BLaER1 treated with 17β-estradiol and CSF1 and Interleukin-3, amounts not matched to agents 10 nM and 100 nM (cell line): ENCODE results near the gene KIAA0586.

Source experiments
- H3K27ac ChIP-seq, 11 experiments: shearing (Covaris generic); formaldehyde crosslinking; 2 replicates each; pipeline ENCODE4 v1.8.1; 2022
- H3K27me3 ChIP-seq, 11 experiments: shearing (Covaris generic); formaldehyde crosslinking; 2 replicates each; pipeline ENCODE4 v1.8.1; 2022
- H3K36me3 ChIP-seq, 11 experiments: shearing (Covaris generic); formaldehyde crosslinking; 2 replicates each; pipeline ENCODE4 v1.8.1; 2022
- H3K4me1 ChIP-seq, 10 experiments: shearing (Covaris generic); formaldehyde crosslinking; 2 replicates each; pipeline ENCODE4 v1.8.1; 2022
- H3K4me2 ChIP-seq, 11 experiments: shearing (Covaris generic); formaldehyde crosslinking; 2 replicates each; pipeline ENCODE4 v1.8.1; 2022
- H3K4me3 ChIP-seq, 10 experiments: shearing (Covaris generic); formaldehyde crosslinking; 2 replicates each; pipeline ENCODE4 v1.8.1; 2022
- H3K9ac ChIP-seq, 11 experiments: shearing (Covaris generic); formaldehyde crosslinking; 2 replicates each; pipeline ENCODE4 v1.8.1; 2022
- H3K9me3 ChIP-seq, 11 experiments: shearing (Covaris generic); formaldehyde crosslinking; replicated peaks in 1 of 11; 2 replicates each; pipeline ENCODE4 v1.8.1; 2022
- H4K20me1 ChIP-seq, 11 experiments: shearing (Covaris generic); formaldehyde crosslinking; 2 replicates each; pipeline ENCODE4 v1.8.1; 2022
- Cebpa-rat ChIP-seq, 11 experiments: shearing (Covaris generic); IDR thresholded peaks; 2 replicates each; pipeline ENCODE4 v1.8.1; 2022

KIAA0586 gene

DNA sequence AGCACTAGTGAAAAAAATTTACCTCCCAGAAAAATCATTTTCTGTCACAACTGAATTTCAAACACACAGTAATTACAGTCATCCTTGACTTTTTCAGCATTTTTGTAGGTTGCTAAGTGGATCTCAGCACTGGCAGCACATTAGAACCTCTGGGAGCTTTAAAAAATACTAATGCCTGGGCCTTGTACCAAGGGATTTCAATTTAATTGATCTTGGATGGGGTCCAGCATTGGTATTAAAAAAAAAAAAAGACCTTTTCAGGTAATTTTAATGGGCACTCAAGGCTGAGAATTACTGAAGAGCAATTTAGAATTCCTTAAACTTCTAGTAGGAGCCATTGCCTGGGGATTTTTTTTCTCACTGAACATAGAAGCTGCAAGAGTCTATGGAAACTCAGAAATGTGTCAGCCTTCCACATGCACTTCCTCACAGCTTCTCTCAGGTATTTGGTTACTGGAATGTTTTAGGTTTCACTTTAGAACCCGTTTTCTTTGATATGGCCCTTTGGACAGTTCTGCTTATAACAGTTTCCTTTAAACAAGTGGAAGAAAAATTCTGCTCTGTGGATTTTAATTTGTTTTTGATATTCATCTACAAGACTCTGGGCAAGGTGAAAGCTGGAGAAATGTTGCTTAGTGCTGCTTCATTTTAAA, 121.7 kb downstream of the KIAA0586 start:
- Histone ChIP-seq H3K9ac (no peak overlapping the region), H3K4me3 (no peak overlapping the region), H4K20me1 (no peaks in the 10 kb centered on the region), H3K36me3 (peaks cover 0 to 7% (median 0%) of the 10 kb centered on the region in 11 experiments; a peak in 3 of 22 replicates), H3K4me2 (no peak overlapping the region), H3K9me3 (peaks cover 0 to under 1% (median 0%) of the 10 kb centered on the region in 11 experiments; a peak in 1 of 22 replicates), H3K4me1 (no peaks in the 10 kb centered on the region), H3K27ac (no peak overlapping the region), H3K27me3 (no peaks in the 10 kb centered on the region)
- TF ChIP-seq Cebpa-rat (IDR thresholded peaks at IDR 0.05), result no peak

DNA sequence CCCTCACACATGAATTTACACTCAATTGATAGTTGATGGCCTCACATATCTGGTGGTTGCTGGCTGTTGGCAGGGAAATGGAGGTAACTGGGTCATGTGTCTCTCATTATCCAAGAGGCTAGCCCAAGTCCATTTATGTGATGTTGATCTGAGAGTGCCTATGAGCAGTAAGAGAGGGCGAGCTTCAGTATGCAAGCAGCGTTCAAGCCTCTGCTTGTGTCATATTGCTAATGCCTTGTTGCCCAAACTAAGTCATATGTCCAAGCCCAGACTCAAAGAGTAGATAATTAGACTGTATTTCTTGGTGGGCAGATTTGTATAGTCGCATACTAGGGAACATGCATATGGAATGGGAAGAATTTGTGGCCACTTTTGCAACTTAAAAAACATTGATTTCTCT, 126.4 kb downstream of the KIAA0586 start:
- Histone ChIP-seq H3K4me1 (no peaks in the 10 kb centered on the region), H3K9me3 (no peaks in the 10 kb centered on the region), H3K27ac (no peak overlapping the region), H4K20me1 (no peaks in the 10 kb centered on the region), H3K36me3 (no peaks in the 10 kb centered on the region; a peak in 1 of 22 replicates), H3K9ac (no peak overlapping the region), H3K4me2 (no peak overlapping the region), H3K27me3 (no peaks in the 10 kb centered on the region), H3K4me3 (no peak overlapping the region)
- TF ChIP-seq Cebpa-rat (IDR thresholded peaks at IDR 0.05), result no peak

DNA sequence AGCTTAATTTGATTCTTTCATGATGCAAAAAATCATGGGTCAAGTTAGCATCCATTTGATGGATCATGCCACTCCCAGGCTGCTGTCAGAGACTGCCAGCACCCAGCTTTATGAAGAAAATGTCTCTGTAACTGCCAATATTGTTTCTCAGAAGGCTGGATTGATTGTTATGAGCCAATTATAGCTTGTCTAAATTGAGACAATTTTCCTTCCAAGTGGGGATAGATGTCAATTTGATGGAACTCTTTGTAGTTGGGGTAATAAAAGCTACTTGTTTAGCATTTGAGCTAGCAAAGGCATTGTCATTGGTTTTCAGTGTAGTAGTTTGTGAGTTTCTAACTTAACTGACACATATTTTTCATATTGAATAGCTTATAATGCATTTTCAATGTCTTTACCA, 128.1 kb downstream of the KIAA0586 start:
- Histone ChIP-seq H3K4me3 (no peak overlapping the region), H3K27me3 (no peaks in the 10 kb centered on the region), H3K4me1 (no peaks in the 10 kb centered on the region), H3K36me3 (no peaks in the 10 kb centered on the region; a peak in 1 of 22 replicates), H3K9me3 (no peaks in the 10 kb centered on the region), H3K9ac (no peak overlapping the region), H4K20me1 (no peaks in the 10 kb centered on the region), H3K4me2 (no peak overlapping the region), H3K27ac (no peak overlapping the region)
- TF ChIP-seq Cebpa-rat (IDR thresholded peaks at IDR 0.05), result no peak

DNA sequence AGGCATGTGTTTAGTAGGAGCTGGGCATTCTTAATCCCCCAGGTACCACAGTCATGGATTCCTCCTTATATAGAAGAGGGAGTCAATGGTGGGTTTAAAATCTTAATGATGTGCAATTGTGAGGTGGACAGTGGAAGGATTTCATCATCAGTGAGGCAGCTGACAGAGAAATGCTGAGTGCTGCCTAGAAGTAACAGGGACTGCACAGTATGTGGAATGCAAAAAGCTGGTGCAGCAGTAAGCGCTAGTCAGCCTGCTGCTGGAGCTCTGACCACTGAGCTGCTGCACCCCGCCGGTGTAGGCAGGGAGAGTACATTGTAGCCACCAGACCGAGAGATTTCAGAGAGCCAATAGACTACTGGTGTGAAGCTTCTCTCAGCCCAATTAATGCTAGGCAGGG, 129.7 kb downstream of the KIAA0586 start:
- no peak for TF ChIP-seq Cebpa-rat (IDR thresholded peaks at IDR 0.05)
- Histone ChIP-seq H3K4me3 (no peak overlapping the region), H3K27me3 (no peaks in the 10 kb centered on the region), H3K4me2 (no peak overlapping the region), H3K27ac (no peak overlapping the region), H3K9ac (no peak overlapping the region), H3K36me3 (no peaks in the 10 kb centered on the region), H4K20me1 (no peaks in the 10 kb centered on the region), H3K4me1 (no peaks in the 10 kb centered on the region), H3K9me3 (no peaks in the 10 kb centered on the region)

DNA sequence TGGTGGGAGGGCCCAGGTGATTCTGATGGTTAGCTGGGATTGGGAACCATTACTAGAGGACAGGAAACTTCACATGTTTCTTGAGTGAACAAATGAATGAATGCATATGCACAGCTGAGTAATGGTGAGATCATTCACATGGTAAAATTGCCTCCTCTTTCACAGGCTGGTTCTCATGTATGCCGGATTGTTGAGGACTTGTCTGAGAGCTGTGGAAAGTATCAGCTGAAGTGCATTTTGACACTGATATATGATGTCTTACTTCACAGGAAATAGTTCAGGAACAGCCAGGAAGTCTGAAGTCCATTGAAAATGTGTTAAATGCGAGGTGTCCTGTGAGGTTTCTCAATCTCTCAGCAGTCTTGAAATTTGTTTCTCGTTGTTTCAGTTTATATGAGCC, 132.7 kb downstream of the KIAA0586 start:
- H3K36me3 ChIP-seq, result no peaks in the 10 kb centered on the region
- no peaks in the 10 kb centered on the region for H3K4me1 ChIP-seq
- H4K20me1 ChIP-seq, result no peaks in the 10 kb centered on the region
- H3K4me2 ChIP-seq, result no peak overlapping the region
- no peaks in the 10 kb centered on the region for H3K9me3 ChIP-seq
- no peak overlapping the region for H3K27ac ChIP-seq
- H3K27me3 ChIP-seq, result no peaks in the 10 kb centered on the region
- no peak overlapping the region for H3K9ac ChIP-seq
- TF ChIP-seq Cebpa-rat (IDR thresholded peaks at IDR 0.05), result no peak
- H3K4me3 ChIP-seq, result no peak overlapping the region

DNA sequence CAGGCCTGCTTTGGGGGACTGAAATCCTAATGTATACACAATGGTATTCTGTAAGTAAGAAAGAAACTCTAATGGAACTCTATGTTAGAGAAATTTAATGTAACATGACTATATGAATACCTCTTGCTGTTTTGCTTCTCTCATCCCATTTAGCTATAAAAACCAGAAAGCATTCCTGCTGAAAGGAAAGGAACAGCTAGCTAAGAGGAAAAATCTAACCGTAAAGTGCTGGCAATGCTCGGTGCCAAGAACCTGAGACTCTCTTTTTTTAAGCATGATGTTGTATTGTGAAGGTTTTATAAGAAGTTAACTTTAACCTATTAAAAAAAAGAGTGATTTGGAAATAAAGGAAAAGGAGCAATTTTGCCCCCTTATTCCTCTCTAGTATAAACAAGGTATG, 134.6 kb downstream of the KIAA0586 start:
- H3K27ac ChIP-seq, result no peak overlapping the region
- H3K27me3 ChIP-seq, result no peaks in the 10 kb centered on the region
- no peak for TF ChIP-seq Cebpa-rat (IDR thresholded peaks at IDR 0.05)
- no peaks in the 10 kb centered on the region for H4K20me1 ChIP-seq
- H3K4me3 ChIP-seq, result no peak overlapping the region
- H3K9me3 ChIP-seq, result no peaks in the 10 kb centered on the region
- no peak overlapping the region for H3K4me2 ChIP-seq
- H3K4me1 ChIP-seq, result no peaks in the 10 kb centered on the region
- no peaks in the 10 kb centered on the region for H3K36me3 ChIP-seq
- H3K9ac ChIP-seq, result no peak overlapping the region

DNA sequence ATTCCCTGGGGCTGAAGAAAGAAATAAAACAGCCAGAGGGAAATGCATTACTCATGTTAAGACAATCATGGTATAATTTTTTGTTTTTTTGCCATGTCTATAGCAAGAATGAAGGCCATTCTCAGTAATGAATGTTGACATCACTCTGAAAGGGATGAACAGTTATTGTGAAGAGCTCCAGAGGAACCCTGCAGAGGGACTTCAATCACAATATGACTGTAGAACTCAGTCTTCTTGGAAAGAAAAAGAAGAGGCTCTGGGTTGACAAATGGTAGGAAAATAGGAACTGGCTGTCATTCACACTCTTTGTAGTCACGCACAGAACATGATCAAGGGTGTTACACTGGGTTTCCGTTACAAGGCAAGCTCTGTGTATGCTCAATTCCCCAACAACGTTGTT, 136.5 kb downstream of the KIAA0586 start:
- no peak overlapping the region for H3K27ac ChIP-seq
- H3K4me2 ChIP-seq, result no peak overlapping the region
- H3K4me3 ChIP-seq, result no peak overlapping the region
- no peaks in the 10 kb centered on the region for H3K27me3 ChIP-seq
- H3K4me1 ChIP-seq, result no peaks in the 10 kb centered on the region
- H3K9me3 ChIP-seq, result no peaks in the 10 kb centered on the region
- H4K20me1 ChIP-seq, result no peaks in the 10 kb centered on the region
- H3K36me3 ChIP-seq, result no peaks in the 10 kb centered on the region
- TF ChIP-seq Cebpa-rat (IDR thresholded peaks at IDR 0.05), result no peak
- no peak overlapping the region for H3K9ac ChIP-seq

DNA sequence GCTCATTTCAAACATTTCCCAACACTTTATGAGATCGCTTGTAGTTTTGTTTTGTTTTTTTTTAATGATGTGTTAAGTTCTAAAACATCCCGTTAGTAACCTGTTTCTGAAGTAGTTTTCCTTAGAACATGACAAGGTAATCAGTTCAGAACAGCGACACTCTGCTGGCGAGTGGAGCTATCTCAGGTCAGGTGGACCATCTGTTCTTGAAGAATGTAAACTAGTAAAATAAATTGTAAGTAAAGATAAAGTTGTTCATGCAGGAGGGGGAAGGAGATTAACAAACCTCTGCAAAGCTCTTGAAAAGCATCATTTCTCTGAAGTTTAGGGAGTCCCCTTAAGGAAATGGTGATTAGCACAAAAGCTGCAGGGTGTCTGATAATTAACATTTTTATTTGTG, 138.3 kb downstream of the KIAA0586 start:
- Histone ChIP-seq H3K27ac (no peak overlapping the region), H3K27me3 (no peaks in the 10 kb centered on the region), H3K9me3 (no peaks in the 10 kb centered on the region), H3K4me2 (no peak overlapping the region), H4K20me1 (no peaks in the 10 kb centered on the region), H3K9ac (no peak overlapping the region), H3K4me3 (no peak overlapping the region), H3K4me1 (no peaks in the 10 kb centered on the region), H3K36me3 (no peaks in the 10 kb centered on the region)
- no peak for TF ChIP-seq Cebpa-rat (IDR thresholded peaks at IDR 0.05)

DNA sequence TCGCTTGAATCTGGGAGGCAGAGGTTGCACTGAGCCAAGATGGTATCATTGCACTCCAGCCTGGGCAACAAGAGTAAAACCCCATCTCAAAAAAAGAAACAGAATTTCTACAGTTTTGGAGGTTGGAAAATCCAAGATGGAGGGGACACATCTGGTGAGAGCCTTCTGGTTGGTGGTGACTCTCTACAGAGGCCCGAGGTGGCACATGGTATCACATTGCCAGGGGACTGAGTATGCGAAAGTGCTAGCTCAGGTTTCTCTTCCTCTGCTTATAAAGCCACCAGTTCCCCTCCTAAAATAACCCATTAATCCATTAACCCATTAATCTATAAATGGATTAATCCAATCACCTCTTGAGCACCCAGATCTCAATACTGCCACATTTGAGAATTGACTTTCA, 139.5 kb downstream of the KIAA0586 start:
- no peaks in the 10 kb centered on the region for H3K36me3 ChIP-seq
- H3K27me3 ChIP-seq, result no peaks in the 10 kb centered on the region
- H3K9me3 ChIP-seq, result no peaks in the 10 kb centered on the region
- no peak overlapping the region for H3K4me3 ChIP-seq
- H3K27ac ChIP-seq, result no peak overlapping the region
- H3K9ac ChIP-seq, result no peak overlapping the region
- TF ChIP-seq Cebpa-rat (IDR thresholded peaks at IDR 0.05), result no peak
- no peaks in the 10 kb centered on the region for H4K20me1 ChIP-seq
- no peak overlapping the region for H3K4me2 ChIP-seq
- peaks cover 0 to 3% (median 0%) of the 10 kb centered on the region in 10 experiments; a peak in 1 of 20 replicates for H3K4me1 ChIP-seq

DNA sequence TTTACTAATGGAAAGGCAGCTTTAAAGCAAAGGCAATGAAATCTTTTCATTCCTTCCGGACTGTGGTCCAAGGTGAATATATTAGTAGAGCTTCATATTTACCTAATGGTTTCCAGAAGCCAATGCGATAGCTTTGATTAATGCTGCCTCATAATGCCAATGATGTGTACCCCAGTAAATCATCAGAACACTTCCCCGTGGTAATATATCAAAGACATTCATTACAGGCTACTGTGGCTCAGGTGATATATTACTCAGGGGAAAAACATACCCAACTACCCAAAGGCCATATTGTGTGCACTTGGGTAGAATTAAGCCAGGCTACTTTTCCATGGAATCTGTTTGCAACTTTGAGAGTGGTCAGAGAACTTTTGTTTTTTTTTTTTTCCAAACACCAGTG, 140.8 kb downstream of the KIAA0586 start:
- Histone ChIP-seq H3K4me2 (no peak overlapping the region), H3K4me1 (peaks cover 0 to 6% (median 0%) of the 10 kb centered on the region in 10 experiments; a peak in 1 of 20 replicates), H3K27me3 (no peaks in the 10 kb centered on the region), H3K4me3 (no peak overlapping the region), H3K36me3 (no peaks in the 10 kb centered on the region), H4K20me1 (no peaks in the 10 kb centered on the region), H3K27ac (no peak overlapping the region), H3K9me3 (no peaks in the 10 kb centered on the region), H3K9ac (no peak overlapping the region)
- TF ChIP-seq Cebpa-rat (IDR thresholded peaks at IDR 0.05), result no peak
